GM23338 (cell line): ENCODE data around the gene TOE1. TPM values are rescaled to one million over a fixed set of nuclear protein-coding genes. Genes with fewer than 3 reads are reported as not detected.

Source experiments
- ATAC-seq: fragments of 200-7000 bp; cut with Tn5 transposase; 3 replicates; pipeline ENCODE4 v1.9.1; 2020
- DNase-seq: peaks from one replicate; pipeline ENCODE4 v3.0.0-alpha.2; 2015; ENCODE audit warnings: low spot score
- H2AFZ ChIP-seq: fragments of 200-600 bp; sonication (generic); 2 replicates; pipeline ENCODE4 v1.8.0; 2016; ENCODE audit warnings: antibody characterized with exemption, mild to moderate bottlenecking, moderate library complexity
- H3F3A ChIP-seq: fragments of 200-600 bp; sonication (generic); replicated peaks from 2 replicates; pipeline ENCODE4 v1.8.0; 2017; ENCODE audit warnings: antibody characterized with exemption, mixed run types, low read depth
- H3K27ac ChIP-seq: fragments of 200-600 bp; sonication (generic); 2 replicates; pipeline ENCODE4 v1.6.1; 2016; ENCODE audit warnings: low read depth
- H3K27me3 ChIP-seq: fragments of 200-600 bp; sonication (generic); 2 replicates; pipeline ENCODE4 v1.8.0; 2016; ENCODE audit warnings: mild to moderate bottlenecking, mixed run types, moderate library complexity; ENCODE audit not compliant: insufficient read depth
- H3K36me3 ChIP-seq: fragments of 200-600 bp; sonication (generic); 2 replicates; pipeline ENCODE4 v1.8.0; 2016; ENCODE audit warnings: mild to moderate bottlenecking; ENCODE audit not compliant: insufficient read depth
- H3K4me1 ChIP-seq: fragments of 200-600 bp; sonication (generic); 2 replicates; pipeline ENCODE4 v1.8.0; 2016; ENCODE audit warnings: mild to moderate bottlenecking, moderate library complexity; ENCODE audit not compliant: insufficient read depth
- H3K4me2 ChIP-seq: fragments of 200-600 bp; sonication (generic); 2 replicates; pipeline ENCODE4 v1.7.1; 2017; ENCODE audit warnings: mixed run types
- H3K4me3 ChIP-seq: fragments of 200-600 bp; sonication (generic); 2 replicates; pipeline ENCODE4 v1.6.1; 2016; ENCODE audit warnings: mixed run types
- H3K79me2 ChIP-seq: fragments of 200-600 bp; sonication (generic); replicated peaks from 2 replicates; pipeline ENCODE4 v1.8.0; 2017; ENCODE audit warnings: mild to moderate bottlenecking; ENCODE audit not compliant: insufficient read depth
- H3K9me2 ChIP-seq: fragments of 200-600 bp; sonication (generic); 2 replicates; pipeline ENCODE4 v1.8.0; 2017; ENCODE audit not compliant: insufficient read depth
- H4K20me1 ChIP-seq: fragments of 200-600 bp; sonication (generic); replicated peaks from 2 replicates; pipeline ENCODE4 v1.8.0; 2017; ENCODE audit warnings: mild to moderate bottlenecking; ENCODE audit not compliant: insufficient read depth
- H3K27ac Mint-ChIP-seq: 2 replicates; pipeline ENCODE4 v1.8.0; 2020; ENCODE audit warnings: inconsistent platforms, mild to moderate bottlenecking, moderate library complexity, mixed read lengths
- H3K27me3 Mint-ChIP-seq: 3 replicates; pipeline ENCODE4 v1.8.0; 2022; ENCODE audit warnings: low read depth, mild to moderate bottlenecking, moderate library complexity, mixed read lengths, inconsistent platforms; ENCODE audit not compliant: insufficient read depth, poor library complexity
- H3K36me3 Mint-ChIP-seq: 3 replicates; pipeline ENCODE4 v1.8.0; 2021; ENCODE audit warnings: low read depth, mild to moderate bottlenecking, inconsistent platforms, moderate library complexity, mixed read lengths
- H3K4me1 Mint-ChIP-seq: 3 replicates; pipeline ENCODE4 v1.8.0; 2020; ENCODE audit warnings: mild to moderate bottlenecking, inconsistent platforms, mixed read lengths
- H3K4me3 Mint-ChIP-seq: 3 replicates; pipeline ENCODE4 v1.8.0; 2021; ENCODE audit warnings: moderate library complexity, mild to moderate bottlenecking, inconsistent platforms, mixed read lengths
- H3K9me3 Mint-ChIP-seq: 3 replicates; pipeline ENCODE4 v1.8.0; 2020; ENCODE audit warnings: moderate library complexity, mild to moderate bottlenecking, inconsistent platforms, mixed read lengths
- CREB1 ChIP-seq: fragments of 250-450 bp; sonication (Bioruptor Pico); IDR thresholded peaks from 2 replicates; pipeline ENCODE4 v1.5.0; 2020; ENCODE audit warnings: low read depth, mild to moderate bottlenecking, moderate library complexity
- EZH2 ChIP-seq: fragments of 200-600 bp; sonication (generic); IDR thresholded peaks from one replicate; pipeline ENCODE4 v1.8.0; 2017; ENCODE audit warnings: antibody characterized with exemption, mild to moderate bottlenecking, low read depth; ENCODE audit not compliant: unreplicated experiment
- EZH2phosphoT487 ChIP-seq: fragments of 200-600 bp; sonication (generic); IDR thresholded peaks from one replicate; pipeline ENCODE4 v1.8.1; 2018; ENCODE audit warnings: antibody characterized with exemption; ENCODE audit not compliant: unreplicated experiment
- JUNB ChIP-seq: IDR thresholded peaks from one replicate; pipeline ENCODE4 v1.6.1; 2016; ENCODE audit warnings: antibody characterized with exemption; ENCODE audit not compliant: unreplicated experiment
- NANOG ChIP-seq: IDR thresholded peaks from 2 replicates; pipeline ENCODE4 v1.6.1; 2016; ENCODE audit warnings: antibody characterized with exemption, borderline replicate concordance
- POLR2AphosphoS5 ChIP-seq: IDR thresholded peaks from 2 replicates; pipeline ENCODE4 v1.6.1; 2016; ENCODE audit warnings: antibody characterized with exemption, low read depth
- STAT1 ChIP-seq: IDR thresholded peaks from one replicate; pipeline ENCODE4 v1.6.1; 2016; ENCODE audit warnings: antibody characterized with exemption; ENCODE audit not compliant: unreplicated experiment
- ZNF331 ChIP-seq: fragments of 250-450 bp; sonication (Bioruptor Pico); IDR thresholded peaks from 2 replicates; pipeline ENCODE4 v1.5.0; 2020; ENCODE audit warnings: low read depth, mild to moderate bottlenecking, moderate library complexity
- polyA plus RNA-seq: library from polyadenylated mRNA; unstranded; fragments of >200 nt; fragmentation: Nextera tagmentation; extraction: Ambion mirVana; gene quantifications from 2 replicates; pipeline ENCODE4 v1.2.1, GENCODE V29; 2016
- total RNA-seq: library from RNA; depleted of rRNA; stranded (reverse); fragments of >200 nt; shearing (Covaris generic); gene quantifications from 2 replicates; pipeline ENCODE4 v1.2.3, GENCODE V29; 2014
- TF ChIP-seq, protein P1 (sequence below), 2 experiments: fragments of 200-600 bp in 1 of 2; sonication (generic) in 1 of 2; conservative IDR thresholded peaks; 2 replicates each; pipeline versions ENCODE4 v1.5.1 to v1.6.1; 2016 to 2017; ENCODE audit warnings: antibody characterized with exemption in 2 of 2, low read depth in 2 of 2, mild to moderate bottlenecking in 2 of 2, moderate library complexity in 1 of 2
- TF ChIP-seq, protein P2 (sequence below): IDR thresholded peaks from 2 replicates; pipeline ENCODE4 v1.6.1; 2016; ENCODE audit warnings: antibody characterized with exemption
- TF ChIP-seq, protein P3 (sequence below): fragments of 250-450 bp; sonication (Bioruptor Pico); IDR thresholded peaks from 2 replicates; pipeline ENCODE4 v1.5.0; 2020; ENCODE audit warnings: mild to moderate bottlenecking, moderate library complexity
- TF ChIP-seq, protein P4 (sequence below): IDR thresholded peaks from one replicate; pipeline ENCODE4 v1.6.1; 2018; ENCODE audit warnings: antibody characterized with exemption; ENCODE audit not compliant: unreplicated experiment

TOE1 gene
- total and polyA plus RNA-seq, 2 experiments from 2014 or later: 9.1 to 18.4 TPM

DNA sequence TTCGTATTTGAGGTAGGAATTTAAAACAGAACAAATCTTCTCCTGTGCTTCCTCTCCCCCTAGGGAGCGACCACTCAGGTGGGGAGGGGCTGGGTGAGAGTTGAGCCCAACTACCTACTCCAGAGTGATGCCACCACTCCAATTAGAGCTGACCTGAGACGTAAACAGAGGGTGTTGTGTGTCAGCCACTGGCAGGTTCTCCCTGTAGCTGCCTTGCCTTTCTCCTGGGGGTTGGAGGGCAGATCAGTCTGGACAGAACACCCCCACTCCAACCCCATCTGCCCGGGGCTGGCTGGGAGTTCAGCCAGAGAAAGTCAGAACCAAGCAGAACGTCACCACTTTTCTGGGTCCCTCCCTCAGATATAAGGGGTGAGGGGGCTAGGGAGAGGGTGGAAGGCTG lies 11.3 kb upstream of the TOE1 start:
- Histone ChIP-seq H3F3A (peaks cover 12% of the 10 kb centered on the region), H3K4me3 (peak overlapping the region; percentile 71), H2AFZ (no peak overlapping the region), H3K79me2 (peaks cover 14% of the 10 kb centered on the region), H4K20me1 (no peaks in the 10 kb centered on the region; the same call in 1 of the 2 replicates), H3K4me1 (peaks cover 23% of the 10 kb centered on the region), H3K27ac (peak overlapping the region; percentile 88), H3K9me2 (no peaks in the 10 kb centered on the region), H3K4me2 (peak overlapping the region; percentile 91), H3K36me3 (peaks cover 3% of the 10 kb centered on the region; the same call in 1 of the 2 replicates), H3K27me3 (no peaks in the 10 kb centered on the region)
- Mint-ChIP-seq H3K4me1 (peaks cover 37% of the 10 kb centered on the region), H3K36me3 (peaks cover 53% of the 10 kb centered on the region; the same call in 2 of the 3 replicates), H3K27ac (peak overlapping the region; percentile 60), H3K27me3 (peaks cover 24% of the 10 kb centered on the region), H3K4me3 (peak overlapping the region; percentile 83), H3K9me3 (peaks cover 5% of the 10 kb centered on the region; the same call in 2 of the 3 replicates)
- TF ChIP-seq, protein P1, sequence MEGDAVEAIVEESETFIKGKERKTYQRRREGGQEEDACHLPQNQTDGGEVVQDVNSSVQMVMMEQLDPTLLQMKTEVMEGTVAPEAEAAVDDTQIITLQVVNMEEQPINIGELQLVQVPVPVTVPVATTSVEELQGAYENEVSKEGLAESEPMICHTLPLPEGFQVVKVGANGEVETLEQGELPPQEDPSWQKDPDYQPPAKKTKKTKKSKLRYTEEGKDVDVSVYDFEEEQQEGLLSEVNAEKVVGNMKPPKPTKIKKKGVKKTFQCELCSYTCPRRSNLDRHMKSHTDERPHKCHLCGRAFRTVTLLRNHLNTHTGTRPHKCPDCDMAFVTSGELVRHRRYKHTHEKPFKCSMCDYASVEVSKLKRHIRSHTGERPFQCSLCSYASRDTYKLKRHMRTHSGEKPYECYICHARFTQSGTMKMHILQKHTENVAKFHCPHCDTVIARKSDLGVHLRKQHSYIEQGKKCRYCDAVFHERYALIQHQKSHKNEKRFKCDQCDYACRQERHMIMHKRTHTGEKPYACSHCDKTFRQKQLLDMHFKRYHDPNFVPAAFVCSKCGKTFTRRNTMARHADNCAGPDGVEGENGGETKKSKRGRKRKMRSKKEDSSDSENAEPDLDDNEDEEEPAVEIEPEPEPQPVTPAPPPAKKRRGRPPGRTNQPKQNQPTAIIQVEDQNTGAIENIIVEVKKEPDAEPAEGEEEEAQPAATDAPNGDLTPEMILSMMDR (conservative IDR thresholded peaks at IDR 0.05; ENCODE audit: low read depth in 2 of 2): no peak
- no peak for TF ChIP-seq STAT1
- TF ChIP-seq, protein P2, sequence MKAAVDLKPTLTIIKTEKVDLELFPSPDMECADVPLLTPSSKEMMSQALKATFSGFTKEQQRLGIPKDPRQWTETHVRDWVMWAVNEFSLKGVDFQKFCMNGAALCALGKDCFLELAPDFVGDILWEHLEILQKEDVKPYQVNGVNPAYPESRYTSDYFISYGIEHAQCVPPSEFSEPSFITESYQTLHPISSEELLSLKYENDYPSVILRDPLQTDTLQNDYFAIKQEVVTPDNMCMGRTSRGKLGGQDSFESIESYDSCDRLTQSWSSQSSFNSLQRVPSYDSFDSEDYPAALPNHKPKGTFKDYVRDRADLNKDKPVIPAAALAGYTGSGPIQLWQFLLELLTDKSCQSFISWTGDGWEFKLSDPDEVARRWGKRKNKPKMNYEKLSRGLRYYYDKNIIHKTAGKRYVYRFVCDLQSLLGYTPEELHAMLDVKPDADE: no peak
- TF ChIP-seq, protein P3, sequence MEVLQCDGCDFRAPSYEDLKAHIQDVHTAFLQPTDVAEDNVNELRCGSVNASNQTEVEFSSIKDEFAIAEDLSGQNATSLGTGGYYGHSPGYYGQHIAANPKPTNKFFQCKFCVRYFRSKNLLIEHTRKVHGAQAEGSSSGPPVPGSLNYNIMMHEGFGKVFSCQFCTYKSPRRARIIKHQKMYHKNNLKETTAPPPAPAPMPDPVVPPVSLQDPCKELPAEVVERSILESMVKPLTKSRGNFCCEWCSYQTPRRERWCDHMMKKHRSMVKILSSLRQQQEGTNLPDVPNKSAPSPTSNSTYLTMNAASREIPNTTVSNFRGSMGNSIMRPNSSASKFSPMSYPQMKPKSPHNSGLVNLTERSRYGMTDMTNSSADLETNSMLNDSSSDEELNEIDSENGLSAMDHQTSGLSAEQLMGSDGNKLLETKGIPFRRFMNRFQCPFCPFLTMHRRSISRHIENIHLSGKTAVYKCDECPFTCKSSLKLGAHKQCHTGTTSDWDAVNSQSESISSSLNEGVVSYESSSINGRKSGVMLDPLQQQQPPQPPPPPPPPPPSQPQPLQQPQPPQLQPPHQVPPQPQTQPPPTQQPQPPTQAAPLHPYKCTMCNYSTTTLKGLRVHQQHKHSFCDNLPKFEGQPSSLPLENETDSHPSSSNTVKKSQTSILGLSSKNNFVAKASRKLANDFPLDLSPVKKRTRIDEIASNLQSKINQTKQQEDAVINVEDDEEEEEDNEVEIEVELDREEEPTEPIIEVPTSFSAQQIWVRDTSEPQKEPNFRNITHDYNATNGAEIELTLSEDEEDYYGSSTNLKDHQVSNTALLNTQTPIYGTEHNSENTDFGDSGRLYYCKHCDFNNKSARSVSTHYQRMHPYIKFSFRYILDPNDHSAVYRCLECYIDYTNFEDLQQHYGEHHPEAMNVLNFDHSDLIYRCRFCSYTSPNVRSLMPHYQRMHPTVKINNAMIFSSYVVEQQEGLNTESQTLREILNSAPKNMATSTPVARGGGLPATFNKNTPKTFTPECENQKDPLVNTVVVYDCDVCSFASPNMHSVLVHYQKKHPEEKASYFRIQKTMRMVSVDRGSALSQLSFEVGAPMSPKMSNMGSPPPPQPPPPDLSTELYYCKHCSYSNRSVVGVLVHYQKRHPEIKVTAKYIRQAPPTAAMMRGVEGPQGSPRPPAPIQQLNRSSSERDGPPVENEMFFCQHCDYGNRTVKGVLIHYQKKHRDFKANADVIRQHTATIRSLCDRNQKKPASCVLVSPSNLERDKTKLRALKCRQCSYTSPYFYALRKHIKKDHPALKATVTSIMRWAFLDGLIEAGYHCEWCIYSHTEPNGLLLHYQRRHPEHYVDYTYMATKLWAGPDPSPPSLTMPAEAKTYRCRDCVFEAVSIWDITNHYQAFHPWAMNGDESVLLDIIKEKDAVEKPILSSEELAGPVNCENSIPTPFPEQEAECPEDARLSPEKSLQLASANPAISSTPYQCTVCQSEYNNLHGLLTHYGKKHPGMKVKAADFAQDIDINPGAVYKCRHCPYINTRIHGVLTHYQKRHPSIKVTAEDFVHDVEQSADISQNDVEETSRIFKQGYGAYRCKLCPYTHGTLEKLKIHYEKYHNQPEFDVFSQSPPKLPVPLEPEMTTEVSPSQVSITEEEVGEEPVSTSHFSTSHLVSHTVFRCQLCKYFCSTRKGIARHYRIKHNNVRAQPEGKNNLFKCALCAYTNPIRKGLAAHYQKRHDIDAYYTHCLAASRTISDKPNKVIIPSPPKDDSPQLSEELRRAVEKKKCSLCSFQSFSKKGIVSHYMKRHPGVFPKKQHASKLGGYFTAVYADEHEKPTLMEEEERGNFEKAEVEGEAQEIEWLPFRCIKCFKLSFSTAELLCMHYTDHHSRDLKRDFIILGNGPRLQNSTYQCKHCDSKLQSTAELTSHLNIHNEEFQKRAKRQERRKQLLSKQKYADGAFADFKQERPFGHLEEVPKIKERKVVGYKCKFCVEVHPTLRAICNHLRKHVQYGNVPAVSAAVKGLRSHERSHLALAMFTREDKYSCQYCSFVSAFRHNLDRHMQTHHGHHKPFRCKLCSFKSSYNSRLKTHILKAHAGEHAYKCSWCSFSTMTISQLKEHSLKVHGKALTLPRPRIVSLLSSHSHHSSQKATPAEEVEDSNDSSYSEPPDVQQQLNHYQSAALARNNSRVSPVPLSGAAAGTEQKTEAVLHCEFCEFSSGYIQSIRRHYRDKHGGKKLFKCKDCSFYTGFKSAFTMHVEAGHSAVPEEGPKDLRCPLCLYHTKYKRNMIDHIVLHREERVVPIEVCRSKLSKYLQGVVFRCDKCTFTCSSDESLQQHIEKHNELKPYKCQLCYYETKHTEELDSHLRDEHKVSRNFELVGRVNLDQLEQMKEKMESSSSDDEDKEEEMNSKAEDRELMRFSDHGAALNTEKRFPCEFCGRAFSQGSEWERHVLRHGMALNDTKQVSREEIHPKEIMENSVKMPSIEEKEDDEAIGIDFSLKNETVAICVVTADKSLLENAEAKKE: no peak
- no peak for TF ChIP-seq POLR2AphosphoS5
- no peak for TF ChIP-seq EZH2
- TF ChIP-seq JUNB: no peak
- TF ChIP-seq CREB1 (CRISPR knock-in tag): no peak
- no peak for TF ChIP-seq NANOG
- TF ChIP-seq ZNF331 (CRISPR knock-in tag): no peak
- TF ChIP-seq, protein P4, sequence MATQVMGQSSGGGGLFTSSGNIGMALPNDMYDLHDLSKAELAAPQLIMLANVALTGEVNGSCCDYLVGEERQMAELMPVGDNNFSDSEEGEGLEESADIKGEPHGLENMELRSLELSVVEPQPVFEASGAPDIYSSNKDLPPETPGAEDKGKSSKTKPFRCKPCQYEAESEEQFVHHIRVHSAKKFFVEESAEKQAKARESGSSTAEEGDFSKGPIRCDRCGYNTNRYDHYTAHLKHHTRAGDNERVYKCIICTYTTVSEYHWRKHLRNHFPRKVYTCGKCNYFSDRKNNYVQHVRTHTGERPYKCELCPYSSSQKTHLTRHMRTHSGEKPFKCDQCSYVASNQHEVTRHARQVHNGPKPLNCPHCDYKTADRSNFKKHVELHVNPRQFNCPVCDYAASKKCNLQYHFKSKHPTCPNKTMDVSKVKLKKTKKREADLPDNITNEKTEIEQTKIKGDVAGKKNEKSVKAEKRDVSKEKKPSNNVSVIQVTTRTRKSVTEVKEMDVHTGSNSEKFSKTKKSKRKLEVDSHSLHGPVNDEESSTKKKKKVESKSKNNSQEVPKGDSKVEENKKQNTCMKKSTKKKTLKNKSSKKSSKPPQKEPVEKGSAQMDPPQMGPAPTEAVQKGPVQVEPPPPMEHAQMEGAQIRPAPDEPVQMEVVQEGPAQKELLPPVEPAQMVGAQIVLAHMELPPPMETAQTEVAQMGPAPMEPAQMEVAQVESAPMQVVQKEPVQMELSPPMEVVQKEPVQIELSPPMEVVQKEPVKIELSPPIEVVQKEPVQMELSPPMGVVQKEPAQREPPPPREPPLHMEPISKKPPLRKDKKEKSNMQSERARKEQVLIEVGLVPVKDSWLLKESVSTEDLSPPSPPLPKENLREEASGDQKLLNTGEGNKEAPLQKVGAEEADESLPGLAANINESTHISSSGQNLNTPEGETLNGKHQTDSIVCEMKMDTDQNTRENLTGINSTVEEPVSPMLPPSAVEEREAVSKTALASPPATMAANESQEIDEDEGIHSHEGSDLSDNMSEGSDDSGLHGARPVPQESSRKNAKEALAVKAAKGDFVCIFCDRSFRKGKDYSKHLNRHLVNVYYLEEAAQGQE: no peak
- no peak for TF ChIP-seq EZH2phosphoT487
- ATAC-seq: peak; percentile 19
- DNase-seq: peak; percentile 33
